NCI-H2029 (cell line): ENCODE data around the gene MIA2.
"Not testable (repeated sequence)": the region's sequence is repeated elsewhere in the genome, so short reads cannot be mapped to it uniquely, and the experiment has no call there.

Source experiments
- DNase-seq: peaks from one replicate; lab custom pipeline; 2025; lab: John Stamatoyannopoulos, UW

Gene MIA2, protein sequence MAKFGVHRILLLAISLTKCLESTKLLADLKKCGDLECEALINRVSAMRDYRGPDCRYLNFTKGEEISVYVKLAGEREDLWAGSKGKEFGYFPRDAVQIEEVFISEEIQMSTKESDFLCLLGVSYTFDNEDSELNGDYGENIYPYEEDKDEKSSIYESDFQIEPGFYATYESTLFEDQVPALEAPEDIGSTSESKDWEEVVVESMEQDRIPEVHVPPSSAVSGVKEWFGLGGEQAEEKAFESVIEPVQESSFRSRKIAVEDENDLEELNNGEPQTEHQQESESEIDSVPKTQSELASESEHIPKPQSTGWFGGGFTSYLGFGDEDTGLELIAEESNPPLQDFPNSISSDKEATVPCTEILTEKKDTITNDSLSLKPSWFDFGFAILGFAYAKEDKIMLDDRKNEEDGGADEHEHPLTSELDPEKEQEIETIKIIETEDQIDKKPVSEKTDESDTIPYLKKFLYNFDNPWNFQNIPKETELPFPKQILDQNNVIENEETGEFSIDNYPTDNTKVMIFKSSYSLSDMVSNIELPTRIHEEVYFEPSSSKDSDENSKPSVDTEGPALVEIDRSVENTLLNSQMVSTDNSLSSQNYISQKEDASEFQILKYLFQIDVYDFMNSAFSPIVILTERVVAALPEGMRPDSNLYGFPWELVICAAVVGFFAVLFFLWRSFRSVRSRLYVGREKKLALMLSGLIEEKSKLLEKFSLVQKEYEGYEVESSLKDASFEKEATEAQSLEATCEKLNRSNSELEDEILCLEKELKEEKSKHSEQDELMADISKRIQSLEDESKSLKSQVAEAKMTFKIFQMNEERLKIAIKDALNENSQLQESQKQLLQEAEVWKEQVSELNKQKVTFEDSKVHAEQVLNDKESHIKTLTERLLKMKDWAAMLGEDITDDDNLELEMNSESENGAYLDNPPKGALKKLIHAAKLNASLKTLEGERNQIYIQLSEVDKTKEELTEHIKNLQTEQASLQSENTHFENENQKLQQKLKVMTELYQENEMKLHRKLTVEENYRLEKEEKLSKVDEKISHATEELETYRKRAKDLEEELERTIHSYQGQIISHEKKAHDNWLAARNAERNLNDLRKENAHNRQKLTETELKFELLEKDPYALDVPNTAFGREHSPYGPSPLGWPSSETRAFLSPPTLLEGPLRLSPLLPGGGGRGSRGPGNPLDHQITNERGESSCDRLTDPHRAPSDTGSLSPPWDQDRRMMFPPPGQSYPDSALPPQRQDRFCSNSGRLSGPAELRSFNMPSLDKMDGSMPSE (N-terminal part only)

DNA sequence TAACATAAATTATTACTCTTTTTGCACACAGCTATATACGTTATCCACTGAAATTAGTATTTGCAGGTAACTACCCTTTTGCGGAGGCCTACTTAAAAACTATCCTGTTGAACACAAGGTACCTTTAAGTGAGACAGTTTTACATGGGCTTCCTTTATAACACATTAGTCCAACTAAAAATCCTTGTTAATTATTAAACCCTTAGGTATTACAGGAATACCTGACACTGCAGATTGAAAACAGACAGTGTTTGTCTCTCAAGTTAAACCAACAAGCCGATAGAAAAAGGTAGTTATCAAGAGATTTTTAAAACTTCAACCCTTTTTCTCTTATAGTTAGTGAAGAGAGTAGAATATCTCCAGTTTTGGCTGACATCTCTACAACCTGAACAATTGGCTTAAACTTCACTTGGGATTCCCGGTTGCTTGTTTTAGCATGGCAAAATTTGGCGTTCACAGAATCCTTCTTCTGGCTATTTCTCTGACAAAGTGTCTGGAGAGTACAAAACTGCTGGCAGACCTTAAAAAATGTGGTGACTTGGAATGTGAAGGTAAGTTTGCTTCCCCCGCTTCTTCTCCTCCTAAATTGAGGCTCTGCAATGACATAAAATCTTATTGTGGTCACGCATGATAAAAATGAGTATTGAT, at the start of gene MIA2:
Gene MIA2, plus strand, starts transcription at position 236 of the 647 bp plus-strand sequence. Its CDS starts 200 bp downstream, at position 436.
- DNase-seq, result no peak

- DNase-seq, result no peak
Observed at GRCh38 chr14:39184628-39185255, 49.0 kb upstream of the MIA2 start.

GRCh38 chr14:39185256-39186049, 48.3 kb upstream of the MIA2 start:
- no peak for DNase-seq

DNA sequence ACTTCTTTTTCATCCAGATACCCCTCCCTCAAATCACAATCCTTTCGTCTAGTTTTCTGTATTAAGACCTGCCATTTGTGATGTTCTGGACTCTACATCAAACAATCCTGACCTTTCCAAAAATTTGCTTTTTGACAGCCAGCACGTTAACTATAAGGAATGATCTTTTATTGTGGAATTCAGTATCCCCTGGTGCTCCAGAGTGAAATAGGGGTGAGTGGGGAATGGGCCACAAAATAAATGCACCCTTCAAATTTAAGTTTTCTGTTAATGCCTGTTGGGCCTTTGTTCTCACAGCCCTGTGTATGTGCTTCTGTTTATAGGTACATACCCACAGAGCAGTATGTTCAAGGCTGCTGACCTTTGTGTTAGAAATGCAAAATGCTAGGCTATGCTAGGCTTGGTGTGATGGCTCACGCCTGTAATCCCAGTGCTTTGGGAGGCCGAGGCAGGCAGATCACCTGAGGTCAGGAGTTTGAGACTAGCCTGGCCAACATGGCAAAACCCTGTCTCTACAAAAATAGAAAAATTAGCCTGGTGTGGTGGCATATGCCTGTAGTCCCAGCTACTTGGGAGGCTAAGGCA, 46.7 kb upstream of the MIA2 start:
- DNase-seq, result no peak

GRCh38 chr14:39203659-39204606, 29.8 kb upstream of the MIA2 start:
- DNase-seq, result no peak

DNA sequence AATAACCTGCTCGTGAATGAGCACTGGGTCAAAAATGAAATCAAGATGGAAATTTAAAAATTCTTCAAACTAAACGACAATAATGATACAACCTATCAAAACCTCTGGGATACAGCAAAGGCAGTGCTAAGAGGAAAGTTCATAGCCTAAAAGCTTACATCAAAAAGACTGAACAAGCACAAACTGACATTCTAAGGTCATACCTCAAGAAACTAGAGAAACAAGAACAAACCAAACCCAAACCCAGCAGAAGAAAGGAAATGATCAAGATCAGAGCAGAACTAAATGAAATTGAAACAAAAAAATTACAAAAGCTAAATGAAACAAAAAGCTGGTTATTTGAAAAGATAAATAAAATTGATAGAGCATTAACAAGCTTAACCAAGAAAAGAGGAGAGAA, 26.3 kb upstream of the MIA2 start:
- DNase-seq, result not testable (repeated sequence)

- no peak for DNase-seq
Observed at GRCh38 chr14:39211109-39211741, 22.5 kb upstream of the MIA2 start.

DNA sequence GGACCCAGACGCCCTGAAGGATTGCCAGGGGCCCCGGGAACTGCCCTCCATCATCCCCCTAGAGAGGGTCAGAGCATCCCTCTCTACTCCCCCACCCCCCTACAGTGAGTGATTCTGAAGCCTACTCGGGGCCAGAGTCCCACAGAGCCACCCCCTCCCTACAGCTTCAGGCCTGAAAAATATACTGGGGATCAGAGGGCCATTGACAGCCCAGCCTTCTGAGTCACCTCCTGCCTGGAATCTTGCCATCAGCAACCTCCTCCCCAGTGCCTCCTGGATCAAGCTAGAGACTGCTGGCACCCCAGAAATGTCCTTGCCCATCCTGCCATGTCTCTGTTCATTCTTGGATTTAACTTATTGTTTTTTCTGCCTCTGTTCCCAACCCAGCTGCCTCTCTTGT, 21.7 kb upstream of the MIA2 start:
- no peak for DNase-seq

GRCh38 chr14:39212693-39213092, 21.0 kb upstream of the MIA2 start:
- DNase-seq, result no peak

- DNase-seq, result no peak
Observed at GRCh38 chr14:39217214-39217879, 16.4 kb upstream of the MIA2 start.

DNA sequence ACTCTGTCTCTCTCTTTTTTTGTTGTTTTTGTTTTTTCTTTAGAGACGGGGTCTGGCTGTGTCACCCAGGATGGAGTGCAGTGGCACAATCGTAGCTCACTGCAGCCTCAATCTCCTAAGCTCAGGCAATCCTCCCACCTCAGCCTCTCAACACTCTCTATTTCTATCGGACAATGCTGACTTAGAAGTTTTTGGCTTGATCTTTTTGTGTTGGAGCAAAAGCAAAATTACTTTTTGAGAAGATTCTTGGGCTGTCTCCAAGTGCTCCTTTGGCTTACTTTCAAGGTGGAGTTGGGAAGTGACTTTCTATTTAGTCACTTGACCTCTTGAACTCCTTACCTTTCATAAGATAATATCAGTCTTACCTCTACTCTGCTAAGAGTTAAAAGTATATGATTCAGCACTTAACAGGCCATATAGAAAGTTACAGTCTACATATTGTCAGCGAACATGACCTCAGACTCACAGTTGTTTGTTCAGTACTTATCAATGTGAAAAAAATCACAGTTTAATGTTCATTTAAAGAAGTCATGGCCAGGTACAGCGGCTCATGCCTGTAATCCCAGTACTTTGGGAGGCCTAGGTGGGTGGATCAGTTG, 15.4 kb upstream of the MIA2 start:
- no peak for DNase-seq

DNA sequence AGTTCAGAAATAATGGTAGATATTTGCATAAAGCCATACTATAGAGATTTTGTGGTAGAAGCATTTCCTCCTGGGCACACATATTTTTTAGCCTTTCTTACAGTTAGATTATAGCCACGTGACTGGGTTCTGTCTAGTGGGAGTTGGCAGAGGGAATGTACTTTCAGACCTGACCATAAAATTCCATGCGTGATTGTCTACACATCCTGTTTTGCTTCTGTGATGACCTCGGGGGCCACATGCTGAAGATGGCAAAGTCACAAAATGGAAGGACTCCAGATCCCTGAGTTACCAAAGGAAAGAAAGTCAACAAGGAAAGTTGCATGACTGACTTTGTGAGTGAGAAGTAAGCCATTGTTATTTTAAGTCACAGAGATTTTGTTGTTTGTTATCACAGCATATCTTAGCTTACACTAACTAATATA, 14.6 kb upstream of the MIA2 start:
- DNase-seq, result no peak

GRCh38 chr14:39220473-39220872, 13.2 kb upstream of the MIA2 start:
- not testable (repeated sequence) for DNase-seq

DNA sequence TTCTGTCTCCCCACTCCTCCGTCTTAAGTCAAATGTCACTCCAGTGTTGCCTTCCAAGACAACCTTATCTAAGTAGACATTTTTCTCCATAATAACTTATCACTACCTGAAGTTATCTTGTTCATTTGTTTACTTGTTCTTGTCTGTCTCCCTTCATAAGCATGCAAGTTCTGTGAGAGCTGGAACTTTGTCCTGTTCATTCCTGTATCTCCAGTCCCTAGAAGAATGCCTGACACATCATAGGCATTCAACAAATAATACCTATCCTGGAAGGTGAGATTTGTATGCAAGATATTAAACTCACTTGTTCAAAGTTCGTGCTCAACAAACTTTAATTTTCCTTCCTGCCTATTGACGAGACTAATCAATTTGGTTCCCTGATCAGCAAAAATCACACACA, 5.7 kb upstream of the MIA2 start:
- no peak for DNase-seq

DNA sequence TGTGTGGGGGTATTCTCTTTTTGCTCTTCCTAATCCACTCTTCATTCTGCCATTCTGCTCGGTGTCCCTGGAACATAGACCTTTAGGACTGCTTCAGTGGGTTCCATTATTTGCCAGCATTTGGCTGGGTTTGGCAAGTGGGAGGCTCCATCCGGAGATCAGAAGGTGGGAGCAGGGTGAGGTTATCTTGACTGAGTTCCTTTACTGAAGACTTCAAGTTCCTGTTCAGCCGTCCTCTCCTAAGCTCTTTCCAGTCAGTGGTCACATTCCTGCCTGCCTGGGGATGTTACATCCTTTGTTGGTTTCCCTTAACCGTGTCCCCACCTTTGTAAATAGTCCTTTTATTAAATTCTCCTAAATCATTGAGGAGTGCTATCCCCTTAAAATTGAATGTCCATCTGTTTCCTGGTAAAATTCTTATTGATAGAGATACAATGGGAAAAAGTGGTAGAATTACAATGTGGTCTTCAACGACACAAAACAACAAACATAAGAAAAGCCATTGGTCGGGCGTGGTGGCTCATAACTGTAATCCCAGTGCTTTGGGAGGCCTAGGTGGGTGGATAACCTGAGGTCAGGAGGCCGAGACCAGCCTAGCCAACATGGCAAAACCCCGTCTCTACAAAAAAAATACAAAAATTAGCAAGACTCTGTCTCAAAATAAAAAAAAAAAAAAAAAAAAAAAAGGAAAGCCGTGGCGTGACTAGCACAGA, 5.0 kb upstream of the MIA2 start:
- DNase-seq, result no peak

DNA sequence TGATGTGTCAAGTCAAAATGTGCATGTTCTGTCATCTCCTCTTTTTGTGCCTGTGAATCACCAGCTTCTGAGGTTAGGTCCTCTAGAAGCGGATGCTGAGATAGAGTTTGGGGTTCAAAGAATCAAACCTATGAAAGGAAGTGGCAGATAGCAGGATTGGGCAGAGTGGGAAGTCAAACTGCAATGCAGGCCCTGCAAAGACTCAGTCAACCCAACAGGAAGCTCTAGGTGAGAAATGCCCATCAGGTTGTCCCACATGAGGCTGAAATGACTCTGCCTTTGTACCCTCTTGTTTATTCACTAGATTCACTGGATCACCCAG, 4.5 kb upstream of the MIA2 start:
- no peak for DNase-seq

DNA sequence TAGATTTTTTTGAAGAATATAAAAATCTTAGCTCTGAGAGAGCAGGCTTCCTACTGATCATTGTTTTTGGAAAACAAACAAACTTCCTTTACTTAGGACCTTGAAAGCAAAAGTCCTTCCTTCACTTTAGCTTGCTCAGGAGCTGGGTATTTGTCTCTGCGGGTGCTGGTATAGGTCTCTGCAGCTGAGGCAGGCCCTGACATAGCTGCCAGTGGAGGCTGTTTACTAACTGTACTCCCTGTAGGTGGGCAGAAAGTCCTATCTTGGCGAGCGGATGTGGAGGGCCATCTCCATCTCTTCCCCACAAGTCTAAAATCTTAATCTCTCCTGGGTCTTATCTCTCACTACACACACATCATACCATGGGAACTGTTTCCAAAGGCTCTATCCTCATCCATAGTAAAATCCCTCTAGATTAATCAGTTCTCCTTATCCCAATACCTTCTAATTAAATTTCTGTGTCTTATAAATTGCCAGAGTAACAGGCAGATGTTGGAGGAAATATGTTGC, 4.1 kb upstream of the MIA2 start:
- DNase-seq, result no peak
